HCT116 (cell line): ENCODE measurements around the gene DCUN1D1. TPM values are rescaled to one million over a fixed set of nuclear protein-coding genes. Genes with fewer than 3 reads are reported as not detected.

Experiments
- ATAC-seq: fragments of 200-7000 bp; cut with Tn5 transposase; 2 replicates; pipeline ENCODE4 v1.9.1; 2020; ENCODE audit warnings: mild to moderate bottlenecking, moderate library complexity
- BruUV-seq: library from RNA; stranded (reverse); fragments of 400-500 nt; replicated peaks from 2 replicates; lab custom pipeline; 2021; lab: Mats Ljungman, UMichigan
- CTCF ChIA-PET: fragments of 300-600 bp; sonication (Branson Sonifier 250); formaldehyde crosslinking; loops from one replicate; lab custom pipeline; 2021; ENCODE audit warnings: antibody characterized with exemption; lab: Charles Lee
- POLR2A ChIA-PET: fragments of 300-600, 350-600 bp; sonication (Branson Sonifier 250); formaldehyde crosslinking; loops from one replicate; lab custom pipeline; 2021; ENCODE audit warnings: antibody characterized with exemption; lab: Charles Lee
- RAD21 ChIA-PET, 2 experiments: fragments of 300-600 bp; sonication (Branson Sonifier 250); formaldehyde crosslinking; loops; one replicate each; lab custom pipeline; 2023; ENCODE audit warnings: low total read pairs in 2 of 2; ENCODE audit not compliant: uncharacterized antibody in 2 of 2, unreplicated experiment in 2 of 2, low non-redundant PET in 1 of 2; lab: Charles Lee
- DNase-seq: peaks from one replicate; pipeline ENCODE4 v3.0.0-alpha.2; 2010; ENCODE audit warnings: low read depth, low spot score
- H2AFZ ChIP-seq: fragments of 200-600 bp; shearing (Covaris generic), sonication (generic); 2 replicates; pipeline ENCODE4 v1.6.1; 2017; ENCODE audit warnings: low read depth, mixed run types, mixed read lengths, antibody characterized with exemption, low read length; ENCODE audit not compliant: poor library complexity, severe bottlenecking
- H3K27ac ChIP-seq: 2 replicates; pipeline ENCODE4 v1.5.1; 2012; ENCODE audit warnings: low read depth, low read length
- H3K27me3 ChIP-seq: fragments of 200-600 bp; sonication (generic); 2 replicates; pipeline ENCODE4 v1.6.1; 2016; ENCODE audit warnings: mixed run types, low read length, mixed read lengths; ENCODE audit not compliant: insufficient read depth
- H3K36me3 ChIP-seq, 2 experiments: fragments of 200-500 bp in 1 of 2; fragments of 200-600 bp in 1 of 2; sonication (Bioruptor generic) in 1 of 2; sonication (generic) in 1 of 2; 2 replicates each; pipeline versions ENCODE4 v1.5.1 to v1.6.1; 2014 to 2016; ENCODE audit warnings: low read length in 2 of 2, inconsistent platforms in 1 of 2, mixed read lengths in 1 of 2, mixed run types in 1 of 2; ENCODE audit not compliant: insufficient read depth in 2 of 2, control insufficient read depth in 1 of 2
- H3K4me1 ChIP-seq, 2 experiments: fragments of 200-600 bp in 1 of 2; sonication (generic) in 1 of 2; 2 replicates each; pipeline versions ENCODE4 v1.5.1 to v1.6.1; 2012 to 2017; ENCODE audit warnings: low read length in 2 of 2, inconsistent platforms in 1 of 2, mild to moderate bottlenecking in 1 of 2, mixed read lengths in 1 of 2, mixed run types in 1 of 2, moderate library complexity in 1 of 2; ENCODE audit not compliant: insufficient read depth in 2 of 2, control insufficient read depth in 1 of 2
- H3K4me2 ChIP-seq: fragments of 200-600 bp; sonication (generic); 2 replicates; pipeline ENCODE4 v1.6.1; 2017; ENCODE audit warnings: mixed run types, low read length, mixed read lengths
- H3K4me3 ChIP-seq, 2 experiments: fragments of 200-600 bp in 1 of 2; sonication (generic) in 1 of 2; replicated peaks in 1 of 2; 2 replicates each; pipeline ENCODE4 v1.5.1; 2011 to 2016; ENCODE audit warnings: low read length in 2 of 2, control low read depth in 1 of 2, low read depth in 1 of 2, mild to moderate bottlenecking in 1 of 2, mixed read lengths in 1 of 2, mixed run types in 1 of 2
- H3K79me2 ChIP-seq: fragments of 200-600 bp; sonication (generic); 2 replicates; pipeline ENCODE4 v1.6.1; 2017; ENCODE audit warnings: mild to moderate bottlenecking, mixed run types, low read length, moderate library complexity, mixed read lengths; ENCODE audit not compliant: insufficient read depth
- H3K9ac ChIP-seq: fragments of 200-600 bp; sonication (generic); 2 replicates; pipeline ENCODE4 v1.6.1; 2016; ENCODE audit warnings: low read length, mixed read lengths
- H3K9me2 ChIP-seq: fragments of 200-600 bp; sonication (generic), shearing (Covaris generic); 2 replicates; pipeline ENCODE4 v1.6.1; 2017; ENCODE audit warnings: mixed run types, mild to moderate bottlenecking, moderate library complexity; ENCODE audit not compliant: insufficient read depth
- H3K9me3 ChIP-seq, 2 experiments: fragments of 200-500 bp in 1 of 2; fragments of 200-600 bp in 1 of 2; sonication (Bioruptor generic) in 1 of 2; sonication (generic) in 1 of 2; 2 replicates each; pipeline ENCODE4 v1.6.1; 2014 to 2017; ENCODE audit warnings: low read length in 2 of 2, mixed read lengths in 2 of 2, inconsistent platforms in 1 of 2, low read depth in 1 of 2, mild to moderate bottlenecking in 1 of 2, mixed run types in 1 of 2, moderate library complexity in 1 of 2; ENCODE audit not compliant: control insufficient read depth in 1 of 2, insufficient read depth in 1 of 2
- H4K20me1 ChIP-seq: fragments of 200-600 bp; sonication (generic), shearing (Covaris generic); 2 replicates; pipeline ENCODE4 v1.6.1; 2017; ENCODE audit warnings: mixed run types, mild to moderate bottlenecking, moderate library complexity; ENCODE audit not compliant: insufficient read depth
- ATF3 ChIP-seq: IDR thresholded peaks from 2 replicates; pipeline ENCODE4 v1.6.1; 2012
- CEBPB ChIP-seq: IDR thresholded peaks from 2 replicates; pipeline ENCODE4 v1.6.1; 2012; ENCODE audit warnings: low read depth
- EGR1 ChIP-seq: IDR thresholded peaks from 2 replicates; pipeline ENCODE4 v1.6.1; 2012; ENCODE audit warnings: low read depth
- ELF1 ChIP-seq: IDR thresholded peaks from 2 replicates; pipeline ENCODE4 v1.6.1; 2012; ENCODE audit warnings: low read depth, borderline replicate concordance
- JUND ChIP-seq: IDR thresholded peaks from 2 replicates; pipeline ENCODE4 v1.6.1; 2012
- POLR2A ChIP-seq: IDR thresholded peaks from 2 replicates; pipeline ENCODE4 v1.7.0; 2011; ENCODE audit warnings: borderline replicate concordance; ENCODE audit not compliant: insufficient read depth, insufficient read length; ENCODE audit errors: extremely low read depth
- RAD21 ChIP-seq: IDR thresholded peaks from 2 replicates; pipeline ENCODE4 v1.6.1; 2012; ENCODE audit warnings: low read depth, mild to moderate bottlenecking
- SIN3A ChIP-seq: IDR thresholded peaks from 2 replicates; pipeline ENCODE4 v1.6.1; 2012; ENCODE audit warnings: low read depth
- SRF ChIP-seq: IDR thresholded peaks from 2 replicates; pipeline ENCODE4 v1.6.1; 2012; ENCODE audit warnings: low read depth
- TCF7L2 ChIP-seq: IDR thresholded peaks from 2 replicates; pipeline ENCODE4 v1.7.0; 2011; ENCODE audit warnings: borderline replicate concordance, inconsistent platforms; ENCODE audit not compliant: insufficient read depth, insufficient read length; ENCODE audit errors: extremely low read depth
- ZNF274 ChIP-seq: fragments of 200-500 bp; sonication (Bioruptor generic); IDR thresholded peaks from 2 replicates; pipeline ENCODE4 v1.6.1; 2014; ENCODE audit warnings: mild to moderate bottlenecking, low read depth, low read length, inconsistent platforms
- intact Hi-C: fragments of 100-400 bp; cut with micrococcal nuclease; formaldehyde crosslinking; loops from 2 replicates; pipeline ENCODE4 v1.10.0; 2022
- total RNA-seq: library from RNA; stranded (reverse); gene quantifications from one replicate; pipeline ENCODE4 v1.2.1, GENCODE V29; 2021; ENCODE audit not compliant: unreplicated experiment
- TF ChIP-seq, protein P1 (sequence below): IDR thresholded peaks from 2 replicates; pipeline ENCODE4 v1.6.1; 2012; ENCODE audit warnings: low read depth
- TF ChIP-seq, protein P2 (sequence below): IDR thresholded peaks from 2 replicates; pipeline ENCODE4 v1.6.1; 2012
- TF ChIP-seq, protein P3 (sequence below), 3 experiments: fragments of 200-600 bp in 1 of 3; sonication (generic) in 1 of 3; IDR thresholded peaks in 2 of 3; conservative IDR thresholded peaks in 1 of 3; 2 replicates each; pipeline ENCODE4 v1.5.1; 2012 to 2017; ENCODE audit warnings: low read depth in 2 of 3, low read length in 2 of 3, antibody characterized with exemption in 1 of 3, borderline replicate concordance in 1 of 3, control low read depth in 1 of 3, mild to moderate bottlenecking in 1 of 3, mixed read lengths in 1 of 3, mixed run types in 1 of 3, moderate library complexity in 1 of 3; ENCODE audit not compliant: insufficient read depth in 1 of 3

The DCUN1D1 gene
- total RNA-seq, 1 experiment from 2014 or later = 46.9 TPM

DNA sequence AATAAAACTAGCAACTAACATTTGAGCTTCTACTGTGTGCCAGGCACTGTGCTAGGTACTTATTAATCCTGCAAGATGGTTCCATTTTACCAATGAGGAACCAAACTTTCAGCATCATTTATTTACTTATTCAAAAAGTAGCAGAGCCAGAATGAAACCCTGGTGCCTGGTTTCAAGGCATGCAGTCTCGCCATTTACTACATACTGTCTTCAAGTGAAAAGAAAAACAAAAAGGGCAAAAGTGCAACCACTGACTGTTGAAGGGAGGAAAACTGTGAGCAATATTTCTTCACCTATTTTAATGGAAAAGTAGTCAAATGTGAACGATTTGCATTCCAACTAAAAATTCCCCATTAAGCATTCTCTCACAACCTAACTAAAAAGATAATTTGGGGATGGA, 8.7 kb downstream of the DCUN1D1 start:
- Histone ChIP-seq H3K36me3 (no peaks in the 10 kb centered on the region), H3K4me2 (no peak overlapping the region), H3K4me1 (peaks cover 2 to 18% of the 10 kb centered on the region in 2 experiments; a peak in 2 of 4 replicates), H4K20me1 (no peaks in the 10 kb centered on the region), H3K9ac (no peak overlapping the region), H3K27ac (no peak overlapping the region), H2AFZ (no peak overlapping the region), H3K9me2 (no peaks in the 10 kb centered on the region), H3K9me3 (no peaks in the 10 kb centered on the region), H3K4me3 (no peak overlapping the region), H3K79me2 (peaks cover 90% of the 10 kb centered on the region), H3K27me3 (no peaks in the 10 kb centered on the region)
- RAD21 ChIA-PET = no interaction called here
- BruUV-seq = no TSS peak
- POLR2A ChIA-PET = no interaction called here
- TF ChIP-seq RAD21 (no peak), POLR2A (no peak), JUND (no peak), TCF7L2 (no peak), ATF3 (no peak), EGR1 (no peak), ELF1 (no peak), ZNF274 (no peak), CEBPB (no peak), SRF (no peak), SIN3A (no peak)
- TF ChIP-seq, protein P1, sequence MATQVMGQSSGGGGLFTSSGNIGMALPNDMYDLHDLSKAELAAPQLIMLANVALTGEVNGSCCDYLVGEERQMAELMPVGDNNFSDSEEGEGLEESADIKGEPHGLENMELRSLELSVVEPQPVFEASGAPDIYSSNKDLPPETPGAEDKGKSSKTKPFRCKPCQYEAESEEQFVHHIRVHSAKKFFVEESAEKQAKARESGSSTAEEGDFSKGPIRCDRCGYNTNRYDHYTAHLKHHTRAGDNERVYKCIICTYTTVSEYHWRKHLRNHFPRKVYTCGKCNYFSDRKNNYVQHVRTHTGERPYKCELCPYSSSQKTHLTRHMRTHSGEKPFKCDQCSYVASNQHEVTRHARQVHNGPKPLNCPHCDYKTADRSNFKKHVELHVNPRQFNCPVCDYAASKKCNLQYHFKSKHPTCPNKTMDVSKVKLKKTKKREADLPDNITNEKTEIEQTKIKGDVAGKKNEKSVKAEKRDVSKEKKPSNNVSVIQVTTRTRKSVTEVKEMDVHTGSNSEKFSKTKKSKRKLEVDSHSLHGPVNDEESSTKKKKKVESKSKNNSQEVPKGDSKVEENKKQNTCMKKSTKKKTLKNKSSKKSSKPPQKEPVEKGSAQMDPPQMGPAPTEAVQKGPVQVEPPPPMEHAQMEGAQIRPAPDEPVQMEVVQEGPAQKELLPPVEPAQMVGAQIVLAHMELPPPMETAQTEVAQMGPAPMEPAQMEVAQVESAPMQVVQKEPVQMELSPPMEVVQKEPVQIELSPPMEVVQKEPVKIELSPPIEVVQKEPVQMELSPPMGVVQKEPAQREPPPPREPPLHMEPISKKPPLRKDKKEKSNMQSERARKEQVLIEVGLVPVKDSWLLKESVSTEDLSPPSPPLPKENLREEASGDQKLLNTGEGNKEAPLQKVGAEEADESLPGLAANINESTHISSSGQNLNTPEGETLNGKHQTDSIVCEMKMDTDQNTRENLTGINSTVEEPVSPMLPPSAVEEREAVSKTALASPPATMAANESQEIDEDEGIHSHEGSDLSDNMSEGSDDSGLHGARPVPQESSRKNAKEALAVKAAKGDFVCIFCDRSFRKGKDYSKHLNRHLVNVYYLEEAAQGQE = no peak
- TF ChIP-seq, protein P2, sequence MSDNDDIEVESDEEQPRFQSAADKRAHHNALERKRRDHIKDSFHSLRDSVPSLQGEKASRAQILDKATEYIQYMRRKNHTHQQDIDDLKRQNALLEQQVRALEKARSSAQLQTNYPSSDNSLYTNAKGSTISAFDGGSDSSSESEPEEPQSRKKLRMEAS = no peak
- TF ChIP-seq, protein P3, sequence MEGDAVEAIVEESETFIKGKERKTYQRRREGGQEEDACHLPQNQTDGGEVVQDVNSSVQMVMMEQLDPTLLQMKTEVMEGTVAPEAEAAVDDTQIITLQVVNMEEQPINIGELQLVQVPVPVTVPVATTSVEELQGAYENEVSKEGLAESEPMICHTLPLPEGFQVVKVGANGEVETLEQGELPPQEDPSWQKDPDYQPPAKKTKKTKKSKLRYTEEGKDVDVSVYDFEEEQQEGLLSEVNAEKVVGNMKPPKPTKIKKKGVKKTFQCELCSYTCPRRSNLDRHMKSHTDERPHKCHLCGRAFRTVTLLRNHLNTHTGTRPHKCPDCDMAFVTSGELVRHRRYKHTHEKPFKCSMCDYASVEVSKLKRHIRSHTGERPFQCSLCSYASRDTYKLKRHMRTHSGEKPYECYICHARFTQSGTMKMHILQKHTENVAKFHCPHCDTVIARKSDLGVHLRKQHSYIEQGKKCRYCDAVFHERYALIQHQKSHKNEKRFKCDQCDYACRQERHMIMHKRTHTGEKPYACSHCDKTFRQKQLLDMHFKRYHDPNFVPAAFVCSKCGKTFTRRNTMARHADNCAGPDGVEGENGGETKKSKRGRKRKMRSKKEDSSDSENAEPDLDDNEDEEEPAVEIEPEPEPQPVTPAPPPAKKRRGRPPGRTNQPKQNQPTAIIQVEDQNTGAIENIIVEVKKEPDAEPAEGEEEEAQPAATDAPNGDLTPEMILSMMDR (IDR thresholded peaks at IDR 0.05 in 2 of 3, conservative IDR thresholded peaks at IDR 0.05 in 1 of 3; ENCODE audit: borderline replicate concordance in 1 of 3, insufficient read depth in 1 of 3, low read depth in 2 of 3, low read length in 2 of 3) = no peak
- no peak for ATAC-seq
- DNase-seq = no peak
- intact Hi-C loops = no loop called here
- CTCF ChIA-PET = interaction anchor here (0.6 kb wide), 1 partner anchor 14 kb away, joined by 3 read pairs; no protein-coding TSS in a partner anchor
